ENCODE results near the gene PDGFC.

Gene PDGFC

GRCh38 chr4:156771171-156771837, 200.3 kb downstream of the PDGFC start:
- CTCF ChIA-PET: interaction anchor here (0.6 kb wide), 2 partner anchors 145 to 162 kb away, joined by 3 to 4 read pairs; no protein-coding TSS in a partner anchor
- no peak overlapping the region; the same call in 1 of the 2 replicates for H3K27ac ChIP-seq
- no peak for TF ChIP-seq CTCF (conservative IDR thresholded peaks at IDR 0.05; ENCODE audit: low read depth)
- DNase-seq (ENCODE audit: low spot score): peak; percentile 67
- POLR2A ChIA-PET (ENCODE audit: low non-redundant PET): no interaction called here

GRCh38 chr4:156770140-156770539, 201.5 kb downstream of the PDGFC start:
- no peak for DNase-seq (ENCODE audit: low spot score)
- TF ChIP-seq CTCF (conservative IDR thresholded peaks at IDR 0.05; ENCODE audit: low read depth): no peak
- ChIA-PET CTCF (interaction anchor here (0.6 to 0.7 kb wide), 2 partner anchors 25 to 123 kb away, joined by 3 read pairs; no protein-coding TSS in a partner anchor), POLR2A (ENCODE audit: low non-redundant PET) (no interaction called here)
- H3K27ac ChIP-seq: no peak overlapping the region

- POLR2A ChIA-PET (ENCODE audit: low non-redundant PET): no interaction called here
- CTCF ChIA-PET: no interaction called here
- no peak for TF ChIP-seq CTCF (conservative IDR thresholded peaks at IDR 0.05; ENCODE audit: low read depth)
- DNase-seq (ENCODE audit: low spot score): no peak
- no peak overlapping the region for H3K27ac ChIP-seq
Observed at GRCh38 chr4:156767911-156768415, 203.6 kb downstream of the PDGFC start.

GRCh38 chr4:156766846-156767245, 204.8 kb downstream of the PDGFC start:
- H3K27ac ChIP-seq: no peak overlapping the region
- ChIA-PET POLR2A (ENCODE audit: low non-redundant PET) (no interaction called here), CTCF (interaction anchor here (0.6 kb wide), 1 partner anchor 1447 kb away, joined by 3 read pairs; no protein-coding TSS in a partner anchor)
- no peak for DNase-seq (ENCODE audit: low spot score)
- TF ChIP-seq CTCF (conservative IDR thresholded peaks at IDR 0.05; ENCODE audit: low read depth): no peak

GRCh38 chr4:156765277-156765676, 206.3 kb downstream of the PDGFC start:
- ChIA-PET CTCF (interaction anchor here (0.6 kb wide), 1 partner anchor 12 kb away, joined by 3 read pairs; no protein-coding TSS in a partner anchor), POLR2A (ENCODE audit: low non-redundant PET) (no interaction called here)
- no peak for TF ChIP-seq CTCF (conservative IDR thresholded peaks at IDR 0.05; ENCODE audit: low read depth)
- no peak overlapping the region for H3K27ac ChIP-seq
- DNase-seq (ENCODE audit: low spot score): no peak

GRCh38 chr4:156764846-156765245, 206.8 kb downstream of the PDGFC start:
- no peak for DNase-seq (ENCODE audit: low spot score)

More at GRCh38 chr4:156764846-156765245, 206.8 kb downstream of the PDGFC start:
- TF ChIP-seq CTCF (conservative IDR thresholded peaks at IDR 0.05; ENCODE audit: low read depth): no peak
- POLR2A ChIA-PET (ENCODE audit: low non-redundant PET): no interaction called here
- CTCF ChIA-PET: no interaction called here
- no peak overlapping the region for H3K27ac ChIP-seq

All from RWPE1 (cell line).